Astrocyte of the hippocampus (primary cell): ENCODE measurements around the gene ARHGAP4.

Experiments
- DNase-seq: peaks from one replicate; pipeline ENCODE4 v3.0.0; 2011; ENCODE audit warnings: low read depth, low spot score

The ARHGAP4 gene

GRCh38 chrX:153868576-153869472 is 57.2 kb downstream of the ARHGAP4 start:
- no peak for DNase-seq

- no peak for DNase-seq
These were observed 58.4 kb downstream of the ARHGAP4 start for GRCh38 chrX:153867671-153868070.

- no peak for DNase-seq
These were observed 58.9 kb downstream of the ARHGAP4 start for GRCh38 chrX:153867139-153867538.

- no peak for DNase-seq
These were observed 59.6 kb downstream of the ARHGAP4 start for GRCh38 chrX:153866302-153867019.

GRCh38 chrX:153865685-153866084 is 60.4 kb downstream of the ARHGAP4 start:
- no peak for DNase-seq

- no peak for DNase-seq
These were observed 60.8 kb downstream of the ARHGAP4 start for GRCh38 chrX:153865321-153865580.

GRCh38 chrX:153864561-153865320 is 61.3 kb downstream of the ARHGAP4 start:
- no peak for DNase-seq

GRCh38 chrX:153864101-153864500 is 62.0 kb downstream of the ARHGAP4 start:
- DNase-seq = no peak

GRCh38 chrX:153863251-153863991 is 62.6 kb downstream of the ARHGAP4 start:
- DNase-seq = no peak

GRCh38 chrX:153862369-153863250 is 63.5 kb downstream of the ARHGAP4 start:
- no peak for DNase-seq

- no peak for DNase-seq
These were observed 64.2 kb downstream of the ARHGAP4 start for GRCh38 chrX:153861733-153862310.

GRCh38 chrX:153861151-153861550 is 64.9 kb downstream of the ARHGAP4 start:
- no peak for DNase-seq
